Hepatocyte (in vitro differentiated cells): Measurements from ENCODE around the gene DNAJC30. TPM values are rescaled to one million over a fixed set of nuclear protein-coding genes. Genes with fewer than 3 reads are reported as not detected.

Experiments used
- DNase-seq: peaks from one replicate; pipeline ENCODE4 v3.0.0-alpha.2; 2016; ENCODE audit warnings: low spot score
- H2AFZ ChIP-seq: fragments of 200-600 bp; sonication (generic); 2 replicates; pipeline ENCODE4 v1.6.0; 2016; ENCODE audit warnings: antibody characterized with exemption, mild to moderate bottlenecking
- H3K27ac ChIP-seq: fragments of 200-600 bp; sonication (generic); 2 replicates; pipeline ENCODE4 v1.5.1; 2016; ENCODE audit warnings: mild to moderate bottlenecking
- H3K27me3 ChIP-seq: fragments of 200-600 bp; sonication (generic); 2 replicates; pipeline ENCODE4 v1.6.1; 2016
- H3K36me3 ChIP-seq: fragments of 200-600 bp; sonication (generic); replicated peaks from 2 replicates; pipeline ENCODE4 v1.5.1; 2016; ENCODE audit warnings: low read depth; ENCODE audit not compliant: insufficient read depth
- H3K4me1 ChIP-seq: fragments of 200-600 bp; sonication (generic); 2 replicates; pipeline ENCODE4 v1.5.1; 2016; ENCODE audit warnings: mild to moderate bottlenecking, moderate library complexity; ENCODE audit not compliant: insufficient read depth
- H3K4me2 ChIP-seq: fragments of 200-600 bp; sonication (generic); 2 replicates; pipeline ENCODE4 v1.6.0; 2016
- H3K4me3 ChIP-seq: fragments of 200-600 bp; sonication (generic); 2 replicates; pipeline ENCODE4 v1.5.1; 2016; ENCODE audit warnings: mild to moderate bottlenecking
- H3K79me2 ChIP-seq: fragments of 200-600 bp; sonication (generic); 2 replicates; pipeline ENCODE4 v1.6.0; 2017; ENCODE audit warnings: mild to moderate bottlenecking
- H3K9me2 ChIP-seq: fragments of 200-600 bp; sonication (generic); replicated peaks from 2 replicates; pipeline ENCODE4 v1.6.0; 2017; ENCODE audit warnings: mild to moderate bottlenecking; ENCODE audit not compliant: insufficient read depth
- H3K9me3 ChIP-seq: fragments of 200-600 bp; sonication (generic); 2 replicates; pipeline ENCODE4 v1.5.1; 2016; ENCODE audit warnings: low read depth, mild to moderate bottlenecking
- H4K20me1 ChIP-seq: fragments of 200-600 bp; sonication (generic); 2 replicates; pipeline ENCODE4 v1.6.0; 2016; ENCODE audit warnings: mild to moderate bottlenecking; ENCODE audit not compliant: insufficient read depth, poor library complexity, severe bottlenecking
- EZH2 ChIP-seq: fragments of 200-600 bp; sonication (generic); IDR thresholded peaks from 2 replicates; pipeline ENCODE4 v1.6.1; 2016; ENCODE audit warnings: antibody characterized with exemption, mild to moderate bottlenecking, borderline replicate concordance
- EZH2phosphoT487 ChIP-seq: fragments of 200-600 bp; sonication (generic); IDR thresholded peaks from one replicate; pipeline ENCODE4 v1.6.1; 2018; ENCODE audit warnings: antibody characterized with exemption, mild to moderate bottlenecking, low read depth, moderate library complexity; ENCODE audit not compliant: unreplicated experiment, severe bottlenecking
- WGBS: methylation state at CpG from one replicate; pipeline ENCODE4 v1.1.6; 2016; ENCODE audit warnings: low lambda C conversion rate; ENCODE audit errors: missing lambda C conversion rate; 5-methylcytosine and 5-hydroxymethylcytosine counted together
- polyA plus RNA-seq: library from polyadenylated mRNA; unstranded; fragments of >200 nt; fragmentation: Nextera tagmentation; extraction: Ambion mirVana; gene quantifications from 2 replicates; pipeline ENCODE4 v1.2.1, GENCODE V29; 2016
- total RNA-seq: library from RNA; depleted of rRNA; stranded (reverse); fragments of >200 nt; gene quantifications from 2 replicates; pipeline ENCODE4 v1.2.3, GENCODE V29; 2014
- TF ChIP-seq, protein P1 (sequence below): fragments of 200-600 bp; sonication (generic); IDR thresholded peaks from 2 replicates; pipeline ENCODE4 v1.5.1; 2016; ENCODE audit warnings: antibody characterized with exemption, mild to moderate bottlenecking; ENCODE audit not compliant: poor library complexity

DNAJC30 gene
- total and polyA plus RNA-seq, 2 experiments from 2014 or later: 3.0 to 13.9 TPM

DNA sequence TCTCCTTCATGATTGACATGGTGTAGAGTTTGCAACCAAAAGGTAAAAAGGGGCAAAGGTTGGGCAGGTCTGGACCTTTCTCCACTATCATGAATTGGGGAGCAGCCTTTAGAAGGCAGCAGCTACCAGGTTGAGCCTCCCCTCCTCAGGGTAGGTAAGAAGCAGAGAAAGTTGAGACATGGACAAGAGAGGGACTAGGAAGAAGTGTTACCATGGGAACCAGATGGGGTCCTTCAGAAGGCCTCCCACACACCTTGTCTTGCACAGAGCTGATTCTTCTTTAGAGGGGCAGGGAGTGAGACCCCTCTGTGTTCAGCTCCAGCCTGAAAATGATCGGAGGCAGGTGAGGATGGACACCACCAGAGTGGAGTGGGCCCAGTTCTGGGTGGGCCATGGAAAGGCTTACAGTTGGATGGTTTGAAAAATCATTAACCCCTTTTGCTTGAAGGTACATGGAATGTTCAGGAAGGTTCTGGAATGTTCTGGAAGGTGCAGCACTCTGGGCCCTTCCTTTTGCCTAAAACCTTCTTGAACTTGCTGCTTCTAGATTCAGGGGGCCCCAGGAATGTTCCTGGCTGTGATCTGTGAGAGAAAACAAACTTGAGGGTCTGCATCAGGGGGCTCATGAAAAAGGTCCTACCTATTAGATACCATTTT is 8.7 kb downstream of the DNAJC30 start:
- H3K4me1 ChIP-seq: no peaks in the 10 kb centered on the region
- H3K79me2 ChIP-seq: peaks cover 3% of the 10 kb centered on the region
- TF ChIP-seq EZH2phosphoT487: no peak
- TF ChIP-seq, protein P1, sequence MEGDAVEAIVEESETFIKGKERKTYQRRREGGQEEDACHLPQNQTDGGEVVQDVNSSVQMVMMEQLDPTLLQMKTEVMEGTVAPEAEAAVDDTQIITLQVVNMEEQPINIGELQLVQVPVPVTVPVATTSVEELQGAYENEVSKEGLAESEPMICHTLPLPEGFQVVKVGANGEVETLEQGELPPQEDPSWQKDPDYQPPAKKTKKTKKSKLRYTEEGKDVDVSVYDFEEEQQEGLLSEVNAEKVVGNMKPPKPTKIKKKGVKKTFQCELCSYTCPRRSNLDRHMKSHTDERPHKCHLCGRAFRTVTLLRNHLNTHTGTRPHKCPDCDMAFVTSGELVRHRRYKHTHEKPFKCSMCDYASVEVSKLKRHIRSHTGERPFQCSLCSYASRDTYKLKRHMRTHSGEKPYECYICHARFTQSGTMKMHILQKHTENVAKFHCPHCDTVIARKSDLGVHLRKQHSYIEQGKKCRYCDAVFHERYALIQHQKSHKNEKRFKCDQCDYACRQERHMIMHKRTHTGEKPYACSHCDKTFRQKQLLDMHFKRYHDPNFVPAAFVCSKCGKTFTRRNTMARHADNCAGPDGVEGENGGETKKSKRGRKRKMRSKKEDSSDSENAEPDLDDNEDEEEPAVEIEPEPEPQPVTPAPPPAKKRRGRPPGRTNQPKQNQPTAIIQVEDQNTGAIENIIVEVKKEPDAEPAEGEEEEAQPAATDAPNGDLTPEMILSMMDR: no peak
- TF ChIP-seq EZH2: no peak
- H3K36me3 ChIP-seq: no peaks in the 10 kb centered on the region
- H3K4me3 ChIP-seq: no peak overlapping the region
- no peaks in the 10 kb centered on the region for H3K9me3 ChIP-seq
- no peaks in the 10 kb centered on the region for H3K27me3 ChIP-seq
- WGBS: 92% methylated on average over 1 of the region's 1 CpG
- H4K20me1 ChIP-seq: no peaks in the 10 kb centered on the region
- no peak overlapping the region for H3K4me2 ChIP-seq
- H2AFZ ChIP-seq: no peak overlapping the region
- no peak overlapping the region for H3K27ac ChIP-seq
- no peaks in the 10 kb centered on the region for H3K9me2 ChIP-seq
- DNase-seq: no peak

DNA sequence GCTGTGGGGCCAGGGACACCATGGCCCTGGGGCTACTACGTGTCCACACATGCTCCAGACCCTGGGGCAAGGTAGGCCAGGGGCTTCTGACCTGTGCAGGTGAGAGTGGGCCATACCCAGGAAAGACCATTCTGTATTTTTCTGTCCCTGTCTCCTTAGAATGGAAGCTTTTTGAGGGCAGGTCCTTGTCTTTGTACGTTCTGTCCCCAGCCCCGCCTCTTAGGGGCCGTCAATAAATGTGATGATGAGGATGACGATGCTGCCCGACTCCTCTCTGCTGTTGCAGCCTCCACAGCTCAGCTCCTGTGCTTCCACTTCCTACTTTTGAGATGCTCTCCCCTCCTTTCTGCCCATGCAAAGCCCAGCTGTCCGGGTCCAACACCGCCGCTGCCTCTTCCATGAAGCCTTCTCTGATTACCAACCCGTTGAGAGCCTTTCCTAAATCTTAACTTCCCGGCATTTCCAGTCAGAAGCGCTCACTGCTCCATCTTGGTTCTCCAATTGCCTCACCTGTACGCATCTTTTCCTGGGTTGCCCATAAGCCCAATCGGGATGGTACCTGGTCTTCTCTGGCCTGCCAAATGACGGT is 11.3 kb downstream of the DNAJC30 start:
- Histone ChIP-seq H3K27me3 (no peaks in the 10 kb centered on the region), H3K4me2 (no peak overlapping the region), H3K36me3 (no peaks in the 10 kb centered on the region), H3K9me2 (no peaks in the 10 kb centered on the region), H3K4me1 (peaks cover 8% of the 10 kb centered on the region), H4K20me1 (no peaks in the 10 kb centered on the region), H3K27ac (no peak overlapping the region), H3K79me2 (peaks cover 8% of the 10 kb centered on the region), H2AFZ (no peak overlapping the region), H3K9me3 (no peaks in the 10 kb centered on the region), H3K4me3 (no peak overlapping the region)
- TF ChIP-seq, protein P1: no peak
- TF ChIP-seq EZH2: no peak
- TF ChIP-seq EZH2phosphoT487: no peak
- no peak for DNase-seq
- WGBS: 97% methylated on average over 15 of the region's 15 CpGs

- H3K36me3 ChIP-seq: no peaks in the 10 kb centered on the region
- H3K27me3 ChIP-seq: no peaks in the 10 kb centered on the region
- no peaks in the 10 kb centered on the region for H3K9me3 ChIP-seq
- no peak for DNase-seq
- H2AFZ ChIP-seq: no peak overlapping the region
- no peaks in the 10 kb centered on the region for H4K20me1 ChIP-seq
- no peak overlapping the region for H3K27ac ChIP-seq
- H3K9me2 ChIP-seq: no peaks in the 10 kb centered on the region
- no peak overlapping the region for H3K4me2 ChIP-seq
- H3K4me1 ChIP-seq: peaks cover 8% of the 10 kb centered on the region
- TF ChIP-seq EZH2: no peak
- TF ChIP-seq EZH2phosphoT487: no peak
- TF ChIP-seq, protein P1: no peak
- H3K4me3 ChIP-seq: no peak overlapping the region
- WGBS: 59% methylated on average over 4 of the region's 12 CpGs
- peaks cover 8% of the 10 kb centered on the region for H3K79me2 ChIP-seq
These were observed 12.0 kb downstream of the DNAJC30 start for GRCh38 chr7:73671322-73671661.
